Loucy (cell line): Measurements from ENCODE around the gene KCNQ4.

ENCODE experiments used
- H2AFZ ChIP-seq: fragments of 200-600 bp; sonication (generic); 2 replicates; pipeline ENCODE4 v1.6.0; 2016; ENCODE audit warnings: antibody characterized with exemption, mild to moderate bottlenecking, low read length, moderate library complexity
- H3F3A ChIP-seq: fragments of 200-600 bp; 2 replicates; pipeline ENCODE4 v1.6.0; 2016; ENCODE audit warnings: antibody characterized with exemption, low read depth, mild to moderate bottlenecking
- H3K27me3 ChIP-seq: fragments of 200-600 bp; sonication (generic); 2 replicates; pipeline ENCODE4 v1.6.1; 2014; ENCODE audit warnings: low read length, mild to moderate bottlenecking; ENCODE audit not compliant: insufficient read depth, poor library complexity, severe bottlenecking
- H3K36me3 ChIP-seq: fragments of 200-600 bp; sonication (generic); 2 replicates; pipeline ENCODE4 v1.6.1; 2016; ENCODE audit warnings: low read length; ENCODE audit not compliant: insufficient read depth
- H3K4me1 ChIP-seq: fragments of 200-600 bp; sonication (generic); 2 replicates; pipeline ENCODE4 v1.5.1; 2014; ENCODE audit warnings: low read length, mild to moderate bottlenecking; ENCODE audit not compliant: insufficient read depth, poor library complexity, severe bottlenecking
- H3K4me2 ChIP-seq: fragments of 200-600 bp; sonication (generic); 2 replicates; pipeline ENCODE4 v1.6.0; 2014; ENCODE audit warnings: antibody characterized with exemption, low read length, low read depth, mild to moderate bottlenecking; ENCODE audit not compliant: poor library complexity, severe bottlenecking
- H3K4me3 ChIP-seq: fragments of 200-600 bp; sonication (generic); 2 replicates; pipeline ENCODE4 v1.5.1; 2014; ENCODE audit warnings: low read length, mild to moderate bottlenecking, mixed read lengths; ENCODE audit not compliant: poor library complexity, severe bottlenecking
- H3K79me2 ChIP-seq: fragments of 200-600 bp; sonication (generic); 2 replicates; pipeline ENCODE4 v1.6.1; 2014; ENCODE audit warnings: low read length; ENCODE audit not compliant: insufficient read depth
- H3K9ac ChIP-seq: fragments of 200-600 bp; sonication (generic); 2 replicates; pipeline ENCODE4 v1.6.0; 2014; ENCODE audit warnings: mild to moderate bottlenecking, low read depth, low read length, moderate library complexity; ENCODE audit not compliant: poor library complexity, severe bottlenecking
- H3K9me2 ChIP-seq: fragments of 200-600 bp; sonication (generic); replicated peaks from 2 replicates; pipeline ENCODE4 v1.6.1; 2016; ENCODE audit warnings: low read depth, low read length, mixed read lengths
- H3K9me3 ChIP-seq: fragments of 200-600 bp; sonication (generic); 2 replicates; pipeline ENCODE4 v1.6.1; 2014; ENCODE audit warnings: mild to moderate bottlenecking, antibody characterized with exemption, low read length, low read depth; ENCODE audit not compliant: insufficient read depth
- H4K20me1 ChIP-seq: fragments of 200-600 bp; sonication (generic); 2 replicates; pipeline ENCODE4 v1.6.0; 2014; ENCODE audit warnings: antibody characterized with exemption, low read length, mild to moderate bottlenecking; ENCODE audit not compliant: insufficient read depth, poor library complexity, severe bottlenecking
- EZH2phosphoT487 ChIP-seq: fragments of 200-600 bp; IDR thresholded peaks from 2 replicates; pipeline ENCODE4 v1.6.1; 2018; ENCODE audit warnings: antibody characterized with exemption, mild to moderate bottlenecking, moderate library complexity, borderline replicate concordance
- TF ChIP-seq, protein P1 (sequence below): fragments of 200-600 bp; sonication (generic); conservative IDR thresholded peaks from 2 replicates; pipeline ENCODE4 v1.5.1; 2014; ENCODE audit warnings: mild to moderate bottlenecking, antibody characterized with exemption, low read length

KCNQ4 gene

DNA sequence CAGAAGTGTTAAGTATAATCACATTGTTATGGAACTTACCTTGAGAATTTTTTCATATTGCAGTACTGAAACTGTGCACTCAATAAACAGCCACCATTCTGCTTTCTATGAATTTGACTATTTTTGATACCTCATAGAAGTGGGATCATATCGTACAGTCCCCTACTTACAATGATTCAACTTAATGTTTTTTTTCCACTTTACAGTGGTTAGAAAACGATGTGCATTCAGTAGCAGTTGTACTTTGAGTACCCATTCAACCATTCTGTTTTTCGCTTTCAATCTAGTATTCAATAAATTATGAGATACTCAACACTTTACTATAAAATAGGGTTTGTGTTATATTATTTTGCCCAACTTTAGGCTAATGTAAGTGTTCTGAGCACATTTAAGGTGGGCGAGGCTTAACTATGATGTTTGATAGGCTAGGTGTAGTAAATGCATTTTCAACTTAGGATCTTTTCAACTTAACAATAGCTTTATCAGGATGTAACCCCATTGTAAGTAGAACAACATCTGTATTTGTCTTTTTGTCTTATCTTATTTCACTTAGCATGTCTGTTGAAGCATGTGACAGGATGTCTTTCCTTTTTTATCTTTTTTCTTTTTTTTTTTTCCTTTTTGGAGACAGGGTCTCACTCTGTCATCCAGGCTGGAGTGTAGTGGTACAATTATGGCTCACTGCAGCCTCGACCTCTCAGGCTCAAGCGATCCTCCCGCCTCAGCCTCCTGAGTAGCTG is 42.4 kb upstream of the KCNQ4 start:
- peaks cover 75% of the 10 kb centered on the region for H3K36me3 ChIP-seq
- TF ChIP-seq EZH2phosphoT487 = no peak
- TF ChIP-seq, protein P1, sequence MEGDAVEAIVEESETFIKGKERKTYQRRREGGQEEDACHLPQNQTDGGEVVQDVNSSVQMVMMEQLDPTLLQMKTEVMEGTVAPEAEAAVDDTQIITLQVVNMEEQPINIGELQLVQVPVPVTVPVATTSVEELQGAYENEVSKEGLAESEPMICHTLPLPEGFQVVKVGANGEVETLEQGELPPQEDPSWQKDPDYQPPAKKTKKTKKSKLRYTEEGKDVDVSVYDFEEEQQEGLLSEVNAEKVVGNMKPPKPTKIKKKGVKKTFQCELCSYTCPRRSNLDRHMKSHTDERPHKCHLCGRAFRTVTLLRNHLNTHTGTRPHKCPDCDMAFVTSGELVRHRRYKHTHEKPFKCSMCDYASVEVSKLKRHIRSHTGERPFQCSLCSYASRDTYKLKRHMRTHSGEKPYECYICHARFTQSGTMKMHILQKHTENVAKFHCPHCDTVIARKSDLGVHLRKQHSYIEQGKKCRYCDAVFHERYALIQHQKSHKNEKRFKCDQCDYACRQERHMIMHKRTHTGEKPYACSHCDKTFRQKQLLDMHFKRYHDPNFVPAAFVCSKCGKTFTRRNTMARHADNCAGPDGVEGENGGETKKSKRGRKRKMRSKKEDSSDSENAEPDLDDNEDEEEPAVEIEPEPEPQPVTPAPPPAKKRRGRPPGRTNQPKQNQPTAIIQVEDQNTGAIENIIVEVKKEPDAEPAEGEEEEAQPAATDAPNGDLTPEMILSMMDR = no peak
- peaks cover 80% of the 10 kb centered on the region for H3K79me2 ChIP-seq
- no peak overlapping the region for H3K4me3 ChIP-seq
- no peaks in the 10 kb centered on the region for H3K9me2 ChIP-seq
- peaks cover 8% of the 10 kb centered on the region for H4K20me1 ChIP-seq
- H3F3A ChIP-seq = no peaks in the 10 kb centered on the region
- no peaks in the 10 kb centered on the region for H3K4me1 ChIP-seq
- H3K27me3 ChIP-seq = no peaks in the 10 kb centered on the region
- H2AFZ ChIP-seq = no peak overlapping the region
- H3K4me2 ChIP-seq = no peak overlapping the region
- H3K9me3 ChIP-seq = no peaks in the 10 kb centered on the region
- no peak overlapping the region for H3K9ac ChIP-seq

DNA sequence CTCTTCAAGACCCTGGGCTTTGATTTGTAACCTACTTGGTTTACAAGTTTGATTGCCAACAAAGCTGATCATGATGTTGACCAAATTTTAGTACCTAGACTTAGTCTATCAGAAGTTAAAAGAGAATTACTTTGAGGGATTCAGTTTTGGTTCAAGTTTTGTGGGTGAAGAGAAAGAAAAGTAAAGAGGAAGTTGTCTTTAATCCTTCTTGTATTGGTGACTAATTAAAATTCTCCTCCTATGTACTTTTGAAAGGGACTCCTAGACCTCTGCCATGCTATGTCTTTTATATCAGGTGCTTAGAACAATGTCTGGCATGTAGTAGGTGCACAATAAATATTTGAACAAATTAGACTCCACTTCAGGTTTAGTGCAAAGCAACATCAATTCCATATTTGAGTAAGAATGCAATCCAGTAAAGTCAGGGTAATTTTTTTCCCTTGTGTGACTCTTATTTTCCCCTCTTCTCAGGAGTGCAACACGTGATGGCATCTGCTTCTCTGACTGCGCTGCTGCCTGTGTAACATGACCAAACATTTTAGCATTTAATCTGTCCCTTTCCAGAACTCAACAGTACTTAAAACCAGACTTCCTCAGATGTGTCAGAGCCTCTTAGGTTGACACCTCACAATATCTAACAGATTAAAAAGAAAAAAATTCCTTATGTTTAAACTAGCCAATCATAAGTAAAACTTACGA is 41.1 kb upstream of the KCNQ4 start:
- no peak for TF ChIP-seq EZH2phosphoT487
- TF ChIP-seq, protein P1 = no peak
- Histone ChIP-seq H3K9ac (no peak overlapping the region), H4K20me1 (peaks cover 4% of the 10 kb centered on the region), H3K9me3 (no peaks in the 10 kb centered on the region), H3K36me3 (peaks cover 88% of the 10 kb centered on the region), H3F3A (no peaks in the 10 kb centered on the region), H3K79me2 (peaks cover 78% of the 10 kb centered on the region), H3K27me3 (no peaks in the 10 kb centered on the region), H2AFZ (no peak overlapping the region), H3K4me1 (no peaks in the 10 kb centered on the region), H3K4me3 (no peak overlapping the region), H3K9me2 (no peaks in the 10 kb centered on the region), H3K4me2 (no peak overlapping the region)

DNA sequence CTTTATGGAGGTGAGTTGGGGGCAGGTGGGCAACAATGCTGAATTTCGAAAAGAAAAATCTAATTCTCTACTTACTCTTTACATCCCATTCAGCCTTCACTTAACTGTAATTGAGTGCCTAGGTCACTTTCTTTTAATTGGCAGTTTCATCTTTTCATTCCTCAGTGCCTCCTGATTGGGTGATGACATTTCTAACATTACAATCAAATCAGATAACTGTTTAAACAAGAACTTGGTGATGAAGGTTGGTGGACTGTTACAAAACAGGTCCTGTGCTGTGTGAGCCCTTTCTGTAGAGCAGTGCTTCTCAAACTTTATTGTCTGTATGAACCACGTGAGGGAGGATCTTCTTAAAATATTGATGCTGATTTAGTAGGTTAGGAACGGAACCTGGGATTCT is 40.1 kb upstream of the KCNQ4 start:
- Histone ChIP-seq H3K9me3 (no peaks in the 10 kb centered on the region), H4K20me1 (peaks cover 4% of the 10 kb centered on the region), H3K4me3 (no peak overlapping the region), H3K27me3 (no peaks in the 10 kb centered on the region), H3K79me2 (peaks cover 70% of the 10 kb centered on the region), H3K9ac (no peak overlapping the region), H3K4me1 (no peaks in the 10 kb centered on the region), H3F3A (no peaks in the 10 kb centered on the region), H3K36me3 (peaks cover 94% of the 10 kb centered on the region), H2AFZ (no peak overlapping the region), H3K9me2 (no peaks in the 10 kb centered on the region), H3K4me2 (no peak overlapping the region)
- TF ChIP-seq, protein P1 = no peak
- no peak for TF ChIP-seq EZH2phosphoT487
